ENCODE measurements around the gene FCER2.
A peak's percentile ranks its signal among the peaks of the same experiment; 100 is the strongest.

FCER2 gene

DNA sequence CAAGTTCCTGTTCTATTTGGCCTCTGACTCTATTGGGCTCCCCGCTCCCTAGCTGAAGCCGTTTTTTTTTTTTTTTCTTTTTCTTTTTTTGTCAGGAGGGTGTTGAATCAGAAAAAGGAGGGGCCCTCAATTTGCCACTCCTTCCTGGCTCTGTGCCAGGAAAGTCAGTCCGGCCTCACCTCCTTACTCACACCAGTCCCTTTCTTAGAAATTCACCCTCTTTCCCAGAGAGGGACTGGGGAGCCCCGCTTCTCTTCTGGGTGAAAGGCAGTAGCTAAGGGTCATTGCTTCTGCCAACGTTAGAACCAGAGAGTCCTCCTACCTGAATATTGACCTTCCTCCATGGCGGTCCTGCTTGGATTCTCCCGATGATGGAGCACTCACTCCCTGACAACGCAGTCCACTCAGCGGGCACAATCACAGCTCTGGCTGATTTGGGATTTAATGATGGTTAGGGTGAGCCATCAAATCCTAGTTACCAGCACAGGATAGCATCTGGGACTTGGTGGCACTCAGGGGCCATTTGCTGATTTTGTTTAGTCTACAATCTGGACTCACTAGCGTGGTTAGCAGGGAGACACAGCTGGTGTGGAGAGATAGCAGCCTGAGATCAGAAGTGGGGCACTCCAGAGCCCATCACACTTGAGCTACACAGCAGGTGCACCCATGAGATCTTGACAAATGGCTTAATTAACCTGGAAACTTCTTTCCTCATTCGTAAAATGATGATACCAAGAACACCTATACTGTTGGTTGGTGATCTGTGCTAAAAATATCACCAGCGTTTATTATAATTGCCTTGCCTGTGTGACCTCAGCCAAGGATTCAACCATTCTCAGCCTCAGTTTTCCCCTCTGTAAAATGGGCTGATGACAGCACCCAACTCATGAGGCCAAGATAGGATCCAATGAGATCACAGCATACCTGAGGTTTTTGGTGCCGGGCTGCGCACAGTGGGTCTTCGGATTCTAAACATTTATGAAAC, 2.2 kb downstream of the FCER2 start:
- DNase-seq (ENCODE audit: low spot score): peak; percentile 33

DNA sequence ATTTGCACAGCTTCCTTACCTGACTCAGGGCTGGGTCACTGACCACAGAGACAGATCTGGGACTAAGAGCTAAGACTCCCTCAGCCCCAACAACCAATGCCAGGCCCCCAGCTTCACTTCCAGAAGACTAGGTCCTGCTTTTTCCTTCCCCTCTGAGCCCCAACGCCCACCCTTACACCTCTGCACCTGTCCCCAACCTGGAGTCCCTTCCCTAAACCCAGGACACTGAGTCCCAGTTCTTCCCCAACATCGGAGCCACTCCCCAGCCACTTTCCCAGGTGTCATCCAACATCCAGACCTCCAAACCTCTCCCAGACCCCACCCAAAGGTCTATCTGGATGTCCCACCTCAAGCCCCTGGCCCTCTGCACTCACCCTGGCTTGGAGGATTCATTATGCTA, 2.9 kb downstream of the FCER2 start:
- DNase-seq (ENCODE audit: low spot score): no peak

DNA sequence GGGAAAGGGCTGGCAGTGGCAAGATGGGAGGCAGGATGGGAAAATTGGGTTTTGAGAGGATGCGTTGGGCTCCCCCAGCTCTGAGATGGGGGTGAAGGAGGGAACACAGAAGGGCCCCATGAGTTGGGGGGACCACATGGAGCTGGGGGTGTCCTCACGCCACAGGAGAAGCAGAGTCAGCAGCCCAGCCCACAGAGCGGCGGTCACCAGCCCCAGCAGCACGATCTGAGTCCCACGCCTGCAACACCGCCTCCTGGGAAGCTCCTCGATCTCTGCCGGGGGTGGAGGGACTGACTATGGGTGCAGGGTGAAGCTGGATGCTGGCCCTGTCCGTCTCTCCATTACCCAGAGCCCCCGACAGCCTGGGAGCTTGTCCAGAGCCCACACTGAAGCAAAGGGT, 3.3 kb downstream of the FCER2 start:
- no peak for DNase-seq (ENCODE audit: low spot score)

DNA sequence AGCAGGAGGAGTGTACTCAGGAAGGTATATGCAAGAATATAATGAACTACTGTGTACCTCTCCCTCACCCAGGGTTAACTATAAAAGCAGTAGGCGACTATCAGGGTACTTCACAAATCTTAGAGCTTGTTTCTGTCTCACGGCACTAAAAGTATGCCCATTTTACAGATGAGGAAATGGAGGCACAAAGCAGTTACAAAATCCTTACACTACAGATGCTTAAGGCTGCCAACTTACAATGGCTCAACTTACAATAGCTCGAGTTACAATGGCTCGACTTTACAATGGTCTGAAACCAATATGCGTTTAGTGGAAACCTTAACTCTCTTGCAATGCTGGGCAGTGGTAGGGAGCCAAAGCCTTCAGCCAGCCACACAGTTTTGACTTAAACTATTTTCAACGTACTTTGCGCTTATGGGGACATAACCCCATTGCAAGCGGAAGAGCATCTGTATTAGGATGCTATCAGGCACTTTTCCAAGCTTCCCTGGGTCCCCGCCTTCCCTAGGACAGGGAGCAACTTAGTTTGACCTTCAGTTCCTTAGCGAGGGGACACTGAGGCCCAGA, 4.1 kb downstream of the FCER2 start:
- DNase-seq (ENCODE audit: low spot score): no peak

DNA sequence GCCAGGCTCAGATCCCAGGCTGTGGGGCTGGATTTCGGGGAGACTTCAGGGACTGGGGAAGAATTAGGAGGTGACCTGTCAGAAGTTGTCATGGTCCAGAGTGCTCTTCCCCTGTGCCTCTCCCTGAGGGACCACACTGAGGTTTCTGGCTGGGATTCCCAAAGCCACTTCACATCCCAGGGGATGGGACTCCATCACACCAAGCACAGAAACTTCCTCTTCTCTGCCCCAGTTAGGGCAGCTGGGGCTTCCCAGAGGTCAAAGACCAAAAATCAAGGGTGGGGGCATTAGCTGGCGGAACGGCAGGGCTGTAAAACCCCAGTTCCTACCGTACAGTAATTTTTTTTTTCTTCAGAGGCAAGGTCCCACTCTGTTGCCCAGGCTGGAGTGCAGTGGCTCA, 7.4 kb downstream of the FCER2 start:
- DNase-seq (ENCODE audit: low spot score): no peak

DNA sequence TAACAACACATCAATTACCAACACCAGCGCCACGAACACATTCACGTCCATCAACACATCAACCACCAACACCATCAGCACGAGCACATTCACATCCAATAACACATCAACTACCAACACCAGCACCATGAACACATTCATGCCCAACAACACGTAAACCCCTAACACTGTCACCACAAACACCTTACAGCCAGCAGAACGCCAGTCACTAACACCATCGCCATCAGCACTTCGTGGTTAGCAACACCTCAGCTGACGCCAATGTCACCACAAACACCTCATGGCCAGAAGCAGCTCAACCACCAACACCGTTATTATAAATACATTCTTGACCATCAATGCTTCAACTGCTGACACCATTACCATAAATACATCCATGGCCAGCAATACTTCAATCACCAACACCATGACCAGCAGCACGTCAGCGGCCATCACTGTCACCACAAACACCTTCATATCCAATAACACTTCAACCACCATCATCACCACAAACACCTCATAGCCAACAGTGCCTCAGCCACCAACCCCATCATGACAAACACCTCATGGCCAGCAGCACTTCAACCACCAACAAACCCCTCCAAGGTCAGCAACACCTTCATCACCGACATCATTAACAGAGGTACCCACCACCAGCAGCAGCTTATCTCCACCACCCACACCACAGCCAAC, 9.4 kb downstream of the FCER2 start:
- DNase-seq (ENCODE audit: low spot score): peak; percentile 26

DNA sequence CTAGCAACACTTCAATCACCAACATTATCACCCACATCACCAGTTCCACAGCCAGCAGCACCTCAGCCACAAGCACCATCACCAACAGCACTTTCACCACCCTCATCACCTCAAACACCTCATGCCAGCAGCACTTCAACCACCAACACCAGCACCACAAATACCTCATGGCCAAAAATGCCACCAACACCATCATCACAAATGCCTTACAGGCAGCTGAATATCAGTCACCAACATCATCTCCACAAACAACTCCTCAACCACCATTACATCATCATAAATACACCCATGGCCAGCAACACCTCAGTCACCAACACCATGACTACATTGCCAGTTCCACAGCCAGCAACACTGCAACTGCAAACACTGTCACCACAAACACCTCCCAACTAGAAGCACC, 10.4 kb downstream of the FCER2 start:
- peak; percentile 8 for DNase-seq (ENCODE audit: low spot score)

DNA sequence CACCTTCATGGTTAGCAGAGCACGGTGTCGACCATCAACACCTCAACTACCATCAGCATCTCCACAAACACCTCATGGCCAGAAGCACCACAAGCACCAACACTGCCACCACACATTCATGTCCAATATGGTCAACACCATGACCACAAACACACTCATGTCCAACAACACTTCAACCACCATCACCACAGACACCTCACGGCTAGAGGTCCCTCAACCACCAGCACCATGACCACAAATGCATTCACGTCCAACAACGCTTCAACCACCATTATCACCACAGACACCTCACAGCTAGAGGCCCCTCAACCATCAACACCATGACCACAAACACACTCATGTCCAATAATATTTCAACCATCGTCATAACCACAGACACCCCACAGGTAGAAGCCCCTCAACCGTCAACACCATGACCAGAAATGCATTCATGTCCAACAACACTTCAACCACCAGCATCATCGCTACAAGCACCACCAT, 11.1 kb downstream of the FCER2 start:
- no peak for DNase-seq (ENCODE audit: low spot score)

DNA sequence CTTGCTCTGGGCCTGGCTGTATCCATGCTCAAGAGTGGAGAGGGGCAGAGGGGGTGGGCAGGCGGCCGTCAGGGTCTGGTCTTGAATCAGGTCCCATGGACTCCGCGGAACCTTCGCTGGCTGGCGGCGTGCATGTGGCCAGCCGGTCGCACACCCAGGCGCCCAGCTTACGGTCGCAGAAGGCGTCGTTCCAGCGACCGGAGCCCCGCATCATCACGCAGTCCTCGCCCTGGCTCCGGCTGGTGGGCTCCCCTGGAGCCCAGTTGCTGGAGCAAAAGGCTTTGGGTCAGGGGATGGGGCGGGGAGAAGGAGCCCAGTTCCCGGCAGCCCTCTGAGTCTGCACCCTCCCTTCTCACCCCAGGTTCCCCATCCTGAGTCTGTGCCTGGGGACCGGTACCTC, 12.8 kb downstream of the FCER2 start:
- no peak for DNase-seq (ENCODE audit: low spot score)

DNA sequence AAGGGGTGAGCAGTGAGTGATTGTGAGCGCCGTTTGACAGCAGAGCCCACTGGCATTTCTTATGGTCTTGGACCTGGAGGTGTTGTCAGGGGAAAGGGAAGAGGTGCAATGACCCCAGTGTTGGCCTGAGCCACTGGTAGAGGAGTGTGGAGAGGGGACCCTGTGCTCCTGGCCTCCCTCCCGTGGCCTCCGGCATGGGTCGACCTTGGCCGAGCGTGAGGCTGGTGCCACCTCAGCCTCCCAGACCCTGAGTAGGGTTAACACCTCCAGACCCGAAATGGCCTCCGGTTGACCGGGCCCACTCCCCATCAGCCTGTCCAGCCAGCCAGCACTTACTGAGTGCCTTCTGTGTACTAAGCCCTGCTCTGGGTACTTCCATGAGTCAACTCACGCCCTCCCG, 14.8 kb downstream of the FCER2 start:
- no peak for DNase-seq (ENCODE audit: low spot score)

DNA sequence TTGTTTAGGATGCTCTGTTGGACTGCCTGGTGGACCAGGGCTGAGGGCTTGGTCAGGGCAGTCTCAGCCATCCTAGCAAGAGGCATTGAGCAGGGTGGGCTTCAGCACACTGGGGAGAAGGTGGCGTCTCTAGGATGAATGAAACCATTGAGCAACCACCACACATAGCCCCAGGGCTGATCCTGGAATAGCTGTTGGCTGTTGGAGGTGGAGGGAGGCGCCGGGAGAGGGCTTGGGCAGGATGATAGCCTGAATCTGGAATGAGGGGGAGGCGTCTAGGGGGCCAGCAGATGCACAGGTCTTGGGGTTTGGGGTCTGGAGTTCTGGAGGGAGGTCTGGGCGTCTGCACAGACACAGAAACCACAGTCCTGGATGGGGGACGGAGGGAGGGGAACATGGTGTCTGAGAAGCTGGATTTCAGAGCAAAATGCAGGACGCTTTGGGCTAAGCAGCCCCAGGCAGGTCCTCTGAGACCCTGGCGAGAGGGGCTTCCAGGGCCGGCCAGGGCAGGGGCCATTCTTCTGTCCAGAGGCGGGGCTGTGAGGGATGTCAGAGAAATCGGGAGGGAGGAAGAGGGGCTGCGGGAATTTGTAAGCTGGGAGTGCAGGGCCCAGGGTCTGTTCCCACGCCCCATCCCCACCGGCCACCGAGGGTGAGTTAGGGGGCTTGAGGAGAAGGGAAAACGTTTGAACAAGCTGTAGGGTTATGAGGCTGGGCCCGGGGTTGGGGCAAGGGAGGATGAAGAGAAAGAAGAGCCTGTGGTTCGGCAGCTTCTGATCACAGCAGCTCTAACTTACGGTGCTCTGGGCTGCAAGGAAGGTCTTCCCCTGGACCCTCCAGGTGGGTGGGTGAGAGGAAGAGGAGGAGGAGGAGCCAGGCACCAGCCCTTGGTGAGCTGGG, 16.1 kb downstream of the FCER2 start:
- no peak for DNase-seq (ENCODE audit: low spot score)

DNA sequence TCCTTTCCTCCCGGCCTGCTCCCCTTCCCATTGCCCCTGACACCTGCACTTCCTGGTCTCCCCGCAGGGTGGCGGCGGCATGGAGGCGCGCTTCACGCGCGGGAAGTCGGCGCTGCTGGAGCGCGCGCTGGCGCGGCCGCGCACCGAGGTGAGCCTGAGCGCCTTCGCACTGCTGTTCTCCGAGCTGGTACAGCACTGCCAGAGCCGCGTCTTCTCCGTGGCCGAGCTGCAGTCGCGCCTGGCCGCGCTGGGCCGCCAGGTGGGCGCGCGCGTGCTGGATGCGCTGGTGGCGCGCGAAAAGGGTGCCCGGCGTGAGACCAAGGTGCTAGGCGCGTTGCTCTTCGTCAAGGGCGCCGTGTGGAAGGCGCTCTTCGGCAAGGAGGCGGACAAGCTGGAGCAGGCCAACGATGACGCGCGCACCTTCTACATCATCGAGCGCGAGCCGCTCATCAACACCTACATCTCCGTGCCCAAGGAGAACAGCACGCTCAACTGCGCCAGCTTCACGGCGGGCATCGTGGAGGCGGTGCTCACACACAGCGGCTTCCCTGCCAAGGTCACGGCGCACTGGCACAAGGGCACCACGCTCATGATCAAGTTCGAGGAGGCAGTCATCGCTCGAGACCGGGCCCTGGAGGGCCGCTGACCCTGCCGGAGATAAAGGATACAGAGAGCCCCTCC, 19.6 kb downstream of the FCER2 start:
- DNase-seq (ENCODE audit: low spot score): no peak

DNA sequence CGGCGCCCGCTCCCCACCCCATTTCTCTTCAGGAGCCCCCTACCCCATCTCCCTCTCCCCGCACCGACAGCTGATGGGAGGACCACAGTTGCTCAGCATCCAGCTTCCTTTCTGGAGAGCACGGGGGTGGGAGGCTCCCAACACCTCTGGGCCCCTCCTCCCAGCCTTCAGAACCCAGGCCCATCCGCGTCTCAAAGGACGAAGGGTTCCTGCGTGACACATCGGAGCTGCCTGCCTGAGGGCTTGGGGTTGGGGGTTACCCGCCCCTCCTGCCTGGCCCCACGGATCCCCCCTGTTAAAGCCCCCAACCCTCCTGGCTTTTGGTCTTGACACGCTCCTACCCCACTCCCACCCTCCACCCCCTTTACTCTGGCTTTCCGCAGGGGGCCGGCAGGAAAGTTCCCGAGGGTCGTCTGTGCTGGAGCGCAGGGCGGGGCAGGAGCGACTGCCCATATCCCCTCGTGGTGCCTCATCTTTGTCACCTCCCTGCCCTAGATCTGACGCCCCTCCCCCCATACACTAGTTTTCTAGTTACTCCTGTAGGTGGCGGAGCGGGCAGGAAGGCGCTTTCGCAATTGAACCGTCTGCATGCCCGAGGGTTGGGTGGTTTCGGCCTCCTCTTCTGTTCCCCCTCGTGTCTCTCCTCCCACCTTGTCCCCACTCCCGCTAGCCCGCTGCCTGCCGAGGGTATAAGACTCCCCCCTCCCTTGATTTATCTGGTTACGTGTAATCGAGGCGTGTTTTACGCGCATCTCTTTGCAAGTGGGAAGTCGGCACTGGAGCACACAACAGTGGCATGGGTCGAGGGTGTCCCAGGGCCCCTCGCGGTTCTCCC, 20.4 kb downstream of the FCER2 start:
- peak; percentile 91 for DNase-seq (ENCODE audit: low spot score)

DNA sequence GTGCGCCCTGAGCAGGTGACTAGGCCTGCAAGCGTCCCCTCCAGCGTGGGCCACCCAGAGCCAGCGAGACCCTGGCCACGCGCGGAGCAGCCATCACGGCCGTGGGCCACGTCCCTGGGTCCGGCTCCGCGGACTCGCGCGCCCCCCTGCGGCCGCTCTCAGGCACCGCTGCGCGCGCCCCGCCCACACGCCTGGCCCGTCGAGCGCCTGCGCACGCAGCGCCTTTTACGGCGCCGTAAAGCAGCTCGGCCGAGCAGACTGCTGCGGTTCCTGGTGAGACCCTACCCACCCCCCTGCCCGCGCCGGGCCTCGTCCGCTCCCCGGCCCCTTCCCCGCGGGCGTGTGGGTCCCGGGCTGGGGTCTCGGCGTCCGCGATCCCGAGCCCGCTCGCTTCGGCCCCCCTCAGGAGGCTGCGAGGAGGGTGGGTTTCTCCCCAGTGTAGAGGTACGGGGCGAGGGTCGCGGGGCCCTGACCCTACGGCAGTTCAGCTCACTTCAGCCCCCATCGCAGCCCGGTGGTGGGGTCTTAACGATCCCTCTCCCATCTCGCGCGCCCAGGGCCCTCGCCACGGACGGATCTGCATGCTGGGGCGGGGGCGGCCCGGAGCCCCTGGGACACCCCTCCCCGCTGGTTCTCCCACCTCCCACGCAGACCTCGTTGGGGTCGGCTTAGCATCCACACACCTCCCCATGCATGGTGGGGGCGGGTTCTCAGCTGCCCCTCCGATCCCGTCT, 21.2 kb downstream of the FCER2 start, which contains the start of gene TRAPPC5:
TSS of gene TRAPPC5 (plus strand) at position 228 of the 734 bp plus-strand sequence. CDS start 1,421 bp downstream, outside the sequence.
- peak; percentile 88 for DNase-seq (ENCODE audit: low spot score)

DNA sequence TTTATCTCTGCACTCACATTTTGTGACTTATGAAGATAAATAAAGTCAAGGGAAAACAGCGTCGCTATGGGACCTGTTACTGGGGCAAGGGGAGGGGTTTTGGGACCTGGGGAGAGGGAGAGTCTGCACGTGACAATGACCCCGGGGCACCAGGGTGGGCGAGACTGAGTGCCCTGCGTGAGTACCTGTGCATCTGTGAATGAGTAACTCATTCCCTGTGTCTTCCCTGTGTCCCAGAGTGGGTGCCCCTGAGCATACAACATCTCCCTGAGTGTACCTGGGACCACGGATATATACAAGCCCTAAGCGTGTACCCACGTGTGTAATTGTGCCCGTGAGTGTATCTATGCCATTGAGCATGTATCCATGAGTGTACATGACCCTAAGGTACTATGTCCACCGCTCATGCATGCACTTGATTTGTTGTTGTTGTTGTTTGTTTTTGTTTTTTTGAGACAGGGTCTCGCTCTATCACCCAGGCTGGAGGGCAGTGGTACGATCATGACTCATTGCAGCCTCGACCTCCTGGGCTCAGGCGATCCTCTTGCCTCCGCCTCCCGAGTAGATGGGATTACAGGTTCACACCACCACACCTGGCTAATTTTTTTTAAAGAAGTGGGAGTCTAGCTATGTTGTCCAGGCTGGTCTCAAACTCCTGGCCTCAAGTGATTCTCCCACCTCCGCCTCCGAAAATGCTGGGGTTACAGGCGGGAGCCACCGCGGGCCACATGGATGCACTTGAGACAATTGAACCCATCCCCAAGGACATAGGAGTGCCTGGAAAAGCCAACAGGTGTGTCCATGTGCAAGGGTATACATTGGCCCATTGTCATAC, 21.9 kb downstream of the FCER2 start:
- DNase-seq (ENCODE audit: low spot score): no peak

DNA sequence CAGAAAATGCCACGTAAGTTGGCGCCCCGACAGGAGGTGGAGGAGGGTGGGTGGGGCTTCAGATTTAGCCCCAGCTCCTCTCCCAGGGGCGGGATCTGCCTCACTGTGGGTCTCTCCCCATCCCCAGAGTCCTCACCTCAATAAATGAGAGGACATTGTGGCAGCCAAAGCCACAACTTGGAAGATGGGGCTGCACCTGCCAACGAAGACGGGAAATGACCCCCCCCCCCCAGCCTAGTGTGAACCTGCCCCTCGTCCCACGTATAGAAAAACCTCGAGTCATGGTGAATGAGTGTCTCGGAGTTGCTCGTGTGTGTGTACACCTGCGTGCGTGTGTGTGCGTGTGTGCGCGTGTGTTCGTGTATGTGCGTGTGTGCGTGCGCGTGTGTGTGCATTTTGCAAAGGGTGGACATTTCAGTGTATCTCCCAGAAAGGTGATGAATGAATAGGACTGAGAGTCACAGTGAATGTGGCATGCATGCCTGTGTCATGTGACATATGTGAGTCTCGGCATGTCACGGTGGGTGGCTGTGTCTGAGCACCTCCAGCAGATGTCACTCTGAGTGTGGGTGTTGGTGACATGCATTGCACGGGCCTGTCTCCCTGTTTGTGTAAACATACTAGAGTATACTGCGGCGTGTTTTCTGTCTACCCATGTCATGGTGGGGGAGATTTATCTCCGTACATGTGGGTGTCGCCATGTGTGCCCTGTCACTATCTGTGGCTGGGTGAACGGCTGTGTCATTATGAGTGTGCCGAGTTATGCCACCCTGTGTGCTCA, 22.8 kb downstream of the FCER2 start:
- peak; percentile 70 for DNase-seq (ENCODE audit: low spot score)

DNA sequence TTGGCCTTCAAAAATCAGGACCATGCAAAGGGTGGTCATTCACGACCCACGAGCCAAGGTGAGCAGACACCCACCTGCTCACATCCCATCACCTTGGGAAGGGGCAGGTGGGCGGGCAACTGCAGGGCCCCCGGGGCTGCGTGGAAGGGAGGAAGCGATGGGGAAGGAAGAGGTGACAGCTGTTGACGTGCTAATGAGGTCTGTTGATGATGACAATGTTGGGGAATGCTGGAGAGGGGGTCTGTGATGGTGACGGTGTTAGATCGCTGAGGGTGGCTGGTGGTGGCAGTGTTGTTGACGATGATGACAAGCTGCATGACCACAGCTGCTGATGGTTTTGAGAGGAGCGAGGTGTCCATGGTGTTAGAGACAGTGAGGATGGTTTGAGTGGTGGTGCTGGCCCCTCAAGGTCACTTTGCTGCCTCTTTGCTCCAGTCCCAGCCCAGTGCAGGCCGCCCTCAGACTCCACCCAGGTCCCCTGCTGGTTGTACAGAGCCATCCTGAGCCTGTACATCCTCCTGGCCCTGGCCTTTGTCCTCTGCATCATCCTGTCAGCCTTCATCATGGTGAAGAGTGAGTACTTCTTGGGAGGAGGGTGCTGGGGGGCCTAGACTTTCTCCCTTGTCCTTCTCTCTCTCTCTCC, 24.1 kb downstream of the FCER2 start:
- no peak for DNase-seq (ENCODE audit: low spot score)

Measured in activated CD4-positive, alpha-beta T cell treated with anti-CD3 and anti-CD28 coated beads, Interleukin-2, Interleukin-4, amounts not matched to agents 100 ng/mL and 50 ng/mL, durations not matched to agents 16 hours and 8 hours (primary cell).